Nephron progenitor cell (in vitro differentiated cells): ENCODE measurements around the gene LRRC17.
"Not testable (repeated sequence)": the region's sequence is repeated elsewhere in the genome, so short reads cannot be mapped to it uniquely, and the experiment has no call there.

Experiments used
- DNase-seq: peaks from one replicate; pipeline ENCODE4 v3.0.0; 2021
- H3K27ac Mint-ChIP-seq: 2 replicates; pipeline ENCODE4 v1.8.0; 2021; ENCODE audit warnings: mild to moderate bottlenecking, moderate library complexity, mixed read lengths
- H3K27me3 Mint-ChIP-seq: 2 replicates; pipeline ENCODE4 v1.8.0; 2021; ENCODE audit warnings: mild to moderate bottlenecking, low read depth, mixed read lengths; ENCODE audit not compliant: poor library complexity
- H3K36me3 Mint-ChIP-seq: 2 replicates; pipeline ENCODE4 v1.8.0; 2021; ENCODE audit warnings: low read depth, mixed read lengths
- H3K4me1 Mint-ChIP-seq: 2 replicates; pipeline ENCODE4 v1.8.0; 2021; ENCODE audit warnings: mixed read lengths
- H3K4me3 Mint-ChIP-seq: 2 replicates; pipeline ENCODE4 v1.8.0; 2021; ENCODE audit warnings: mild to moderate bottlenecking, moderate library complexity, mixed read lengths
- H3K9me3 Mint-ChIP-seq: 2 replicates; pipeline ENCODE4 v1.8.0; 2021; ENCODE audit warnings: mild to moderate bottlenecking, moderate library complexity, mixed read lengths
- CTCF ChIP-seq: fragments of 200-600 bp; sonication (generic); IDR thresholded peaks from 2 replicates; pipeline ENCODE4 v1.5.0; 2021; ENCODE audit warnings: antibody characterized with exemption

Gene LRRC17

GRCh38 chr7:102976493-102976892, 63.7 kb downstream of the LRRC17 start:
- Mint-ChIP-seq H3K9me3 (peaks cover 40% of the 10 kb centered on the region), H3K27me3 (peaks cover 3% of the 10 kb centered on the region), H3K4me3 (no peak overlapping the region), H3K4me1 (peaks cover 6% of the 10 kb centered on the region), H3K36me3 (peaks cover 47% of the 10 kb centered on the region), H3K27ac (peak overlapping the region; percentile 64)
- DNase-seq: no peak
- no peak for TF ChIP-seq CTCF

- H3K27ac Mint-ChIP-seq, H3K27me3 Mint-ChIP-seq: not testable (repeated sequence)
Measured at GRCh38 chr7:102977586-102977985, 64.8 kb downstream of the LRRC17 start.

GRCh38 chr7:102978284-102978683, 65.5 kb downstream of the LRRC17 start:
- no peak for TF ChIP-seq CTCF
- H3K9me3 Mint-ChIP-seq: peaks cover 36% of the 10 kb centered on the region
- no peak for DNase-seq
- H3K4me1 Mint-ChIP-seq: peaks cover 6% of the 10 kb centered on the region
- H3K4me3 Mint-ChIP-seq: no peak overlapping the region
- H3K36me3 Mint-ChIP-seq: peaks cover 37% of the 10 kb centered on the region
- H3K27me3 Mint-ChIP-seq: peaks cover 3% of the 10 kb centered on the region
- H3K27ac Mint-ChIP-seq: no peak overlapping the region

More at GRCh38 chr7:102977586-102977985, 64.8 kb downstream of the LRRC17 start:
- H3K4me3 Mint-ChIP-seq, DNase-seq, H3K4me1 Mint-ChIP-seq: not testable (repeated sequence)
- peaks cover 41% of the 10 kb centered on the region for H3K36me3 Mint-ChIP-seq
- H3K9me3 Mint-ChIP-seq: peaks cover 40% of the 10 kb centered on the region

GRCh38 chr7:102979670-102980069, 66.9 kb downstream of the LRRC17 start:
- no peak for TF ChIP-seq CTCF
- H3K9me3 Mint-ChIP-seq: peaks cover 28% of the 10 kb centered on the region
- no peak overlapping the region for H3K27ac Mint-ChIP-seq

GRCh38 chr7:102981451-102981850, 68.7 kb downstream of the LRRC17 start:
- no peak for DNase-seq
- no peak for TF ChIP-seq CTCF
- Mint-ChIP-seq H3K9me3 (peaks cover 22% of the 10 kb centered on the region), H3K4me1 (no peaks in the 10 kb centered on the region), H3K36me3 (peaks cover 21% of the 10 kb centered on the region), H3K27me3 (no peaks in the 10 kb centered on the region), H3K27ac (no peak overlapping the region), H3K4me3 (no peak overlapping the region)

More at GRCh38 chr7:102979670-102980069, 66.9 kb downstream of the LRRC17 start:
- Mint-ChIP-seq H3K36me3 (peaks cover 27% of the 10 kb centered on the region), H3K4me1 (peaks cover 1% of the 10 kb centered on the region), H3K27me3 (peaks cover 3% of the 10 kb centered on the region), H3K4me3 (no peak overlapping the region)
- no peak for DNase-seq

GRCh38 chr7:102982235-102982634, 69.4 kb downstream of the LRRC17 start:
- no peak for DNase-seq
- no peak overlapping the region for H3K27ac Mint-ChIP-seq
- H3K4me1 Mint-ChIP-seq: no peaks in the 10 kb centered on the region
- TF ChIP-seq CTCF: no peak
- peaks cover 19% of the 10 kb centered on the region for H3K9me3 Mint-ChIP-seq
- no peak overlapping the region for H3K4me3 Mint-ChIP-seq
- H3K27me3 Mint-ChIP-seq: no peaks in the 10 kb centered on the region
- H3K36me3 Mint-ChIP-seq: peaks cover 19% of the 10 kb centered on the region
